ENCODE measurements around the gene FILIP1L.

FILIP1L gene

GRCh38 chr3:100045696-100046095 lies 68.6 kb downstream of the FILIP1L start:
- DNase-seq (no peak), ATAC-seq (ENCODE audit: insufficient read depth, low read depth) (no peak)
- no peaks in the 10 kb centered on the region for H3K9me3 ChIP-seq (ENCODE audit: insufficient read depth, low read length, severe bottlenecking)
- H3K79me2 ChIP-seq (ENCODE audit: insufficient read depth, low read length), result no peaks in the 10 kb centered on the region
- H4K20me1 ChIP-seq (ENCODE audit: insufficient read depth, low read length), result no peaks in the 10 kb centered on the region
- H3K27me3 ChIP-seq (ENCODE audit: insufficient read depth, low read length, poor library complexity), result no peaks in the 10 kb centered on the region
- no peak for TF ChIP-seq CTCF (IDR thresholded peaks at IDR 0.05; ENCODE audit: borderline replicate concordance, extremely low read depth, low read length, poor library complexity, severe bottlenecking)
- no peak for TF ChIP-seq EZH2 (IDR thresholded peaks at IDR 0.05; ENCODE audit: borderline replicate concordance, low read depth, low read length, severe bottlenecking)
- H2AFZ ChIP-seq (ENCODE audit: low read depth, low read length), result no peak overlapping the region
- H3K4me2 ChIP-seq (ENCODE audit: insufficient read depth, low read length), result no peak overlapping the region
- H3K4me3 ChIP-seq (ENCODE audit: low read depth in 1 of 2, low read length in 2 of 2), result no peak overlapping the region
- H3K9ac ChIP-seq (ENCODE audit: low read depth, low read length), result no peak overlapping the region
- no peaks in the 10 kb centered on the region for H3K36me3 ChIP-seq (ENCODE audit: insufficient read depth, low read length)
- no peaks in the 10 kb centered on the region for H3K4me1 ChIP-seq (ENCODE audit: insufficient read depth, low read length)
- no peak overlapping the region for H3K27ac ChIP-seq (ENCODE audit: low read length)

- H3K4me2 ChIP-seq (ENCODE audit: insufficient read depth, low read length), result no peak overlapping the region
- no peak for DNase-seq
- ATAC-seq (ENCODE audit: insufficient read depth, low read depth), result no peak
Measured at GRCh38 chr3:100044369-100044768, 69.9 kb downstream of the FILIP1L start.

GRCh38 chr3:100043271-100043670 lies 71.0 kb downstream of the FILIP1L start:
- DNase-seq, result no peak
- Histone ChIP-seq H3K27ac (ENCODE audit: low read length) (no peak overlapping the region), H3K4me3 (ENCODE audit: low read depth in 1 of 2, low read length in 2 of 2) (no peak overlapping the region), H3K79me2 (ENCODE audit: insufficient read depth, low read length) (no peaks in the 10 kb centered on the region), H2AFZ (ENCODE audit: low read depth, low read length) (no peak overlapping the region), H3K27me3 (ENCODE audit: insufficient read depth, low read length, poor library complexity) (no peaks in the 10 kb centered on the region), H3K4me1 (ENCODE audit: insufficient read depth, low read length) (no peaks in the 10 kb centered on the region), H4K20me1 (ENCODE audit: insufficient read depth, low read length) (no peaks in the 10 kb centered on the region), H3K36me3 (ENCODE audit: insufficient read depth, low read length) (no peaks in the 10 kb centered on the region), H3K4me2 (ENCODE audit: insufficient read depth, low read length) (no peak overlapping the region), H3K9ac (ENCODE audit: low read depth, low read length) (no peak overlapping the region), H3K9me3 (ENCODE audit: insufficient read depth, low read length, severe bottlenecking) (no peaks in the 10 kb centered on the region)
- ATAC-seq (ENCODE audit: insufficient read depth, low read depth), result no peak
- TF ChIP-seq EZH2 (IDR thresholded peaks at IDR 0.05; ENCODE audit: borderline replicate concordance, low read depth, low read length, severe bottlenecking) (no peak), CTCF (IDR thresholded peaks at IDR 0.05; ENCODE audit: borderline replicate concordance, extremely low read depth, low read length, poor library complexity, severe bottlenecking) (no peak)

More at GRCh38 chr3:100044369-100044768, 69.9 kb downstream of the FILIP1L start:
- TF ChIP-seq EZH2 (IDR thresholded peaks at IDR 0.05; ENCODE audit: borderline replicate concordance, low read depth, low read length, severe bottlenecking) (no peak), CTCF (IDR thresholded peaks at IDR 0.05; ENCODE audit: borderline replicate concordance, extremely low read depth, low read length, poor library complexity, severe bottlenecking) (no peak)
- no peaks in the 10 kb centered on the region for H3K36me3 ChIP-seq (ENCODE audit: insufficient read depth, low read length)
- no peak overlapping the region for H3K27ac ChIP-seq (ENCODE audit: low read length)
- no peak overlapping the region for H3K4me3 ChIP-seq (ENCODE audit: low read depth in 1 of 2, low read length in 2 of 2)
- no peak overlapping the region for H3K9ac ChIP-seq (ENCODE audit: low read depth, low read length)
- H3K79me2 ChIP-seq (ENCODE audit: insufficient read depth, low read length), result no peaks in the 10 kb centered on the region
- no peaks in the 10 kb centered on the region for H4K20me1 ChIP-seq (ENCODE audit: insufficient read depth, low read length)
- H3K4me1 ChIP-seq (ENCODE audit: insufficient read depth, low read length), result no peaks in the 10 kb centered on the region
- no peaks in the 10 kb centered on the region for H3K9me3 ChIP-seq (ENCODE audit: insufficient read depth, low read length, severe bottlenecking)
- no peaks in the 10 kb centered on the region for H3K27me3 ChIP-seq (ENCODE audit: insufficient read depth, low read length, poor library complexity)
- H2AFZ ChIP-seq (ENCODE audit: low read depth, low read length), result no peak overlapping the region
